Uterus (tissue), 4 donors: Measurements from ENCODE around the gene BRD2. TPM values are rescaled to one million over a fixed set of nuclear protein-coding genes. Genes with fewer than 3 reads are reported as not detected.

Experiments used
- DNase-seq, 2 donors: peaks; one replicate each; pipeline ENCODE4 v3.0.0-alpha.2; 2019 to 2020
- H3K27ac ChIP-seq, 2 donors: fragments of 200-600 bp; sonication (generic); 1 replicate in 1 of 2; 2 replicates in 1 of 2; pipeline ENCODE4 v1.5.1; 2016 to 2018
- H3K27me3 ChIP-seq, 2 donors: fragments of 200-600 bp; sonication (generic); one replicate each; pipeline ENCODE4 v1.5.1; 2018 to 2019; ENCODE audit warnings: control low read depth in 1 of 2
- H3K36me3 ChIP-seq, 2 donors: fragments of 200-600 bp; sonication (generic); one replicate each; pipeline ENCODE4 v1.5.1; 2019; ENCODE audit warnings: control low read depth in 1 of 2
- H3K4me1 ChIP-seq, 2 donors: fragments of 200-600 bp; sonication (generic); one replicate each; pipeline ENCODE4 v1.5.1; 2018 to 2019; ENCODE audit warnings: control low read depth in 1 of 2
- H3K4me3 ChIP-seq, 2 donors: fragments of 200-600 bp; sonication (generic); 1 replicate in 1 of 2; 2 replicates in 1 of 2; pipeline ENCODE4 v1.5.1; 2018 to 2019; ENCODE audit warnings: mild to moderate bottlenecking in 1 of 2
- H3K9me3 ChIP-seq, 2 donors: fragments of 200-600 bp; sonication (generic); one replicate each; pipeline ENCODE4 v1.5.1; 2019; ENCODE audit warnings: control low read depth in 1 of 2
- CTCF ChIP-seq, 4 experiments: fragments of 200-600 bp in 2 of 4; fragments of 450-650 bp in 2 of 4; sonication (generic) in 2 of 4; IDR thresholded peaks; one replicate each; pipeline ENCODE4 v1.5.1; 2016 to 2019; ENCODE audit warnings: antibody characterized with exemption in 4 of 4, mild to moderate bottlenecking in 2 of 4, moderate library complexity in 1 of 4
- POLR2A ChIP-seq, 2 donors: fragments of 450-650 bp; IDR thresholded peaks; one replicate each; pipeline ENCODE4 v1.6.1; 2016; ENCODE audit warnings: antibody characterized with exemption in 2 of 2, mild to moderate bottlenecking in 1 of 2, moderate library complexity in 1 of 2
- intact Hi-C: fragments of 100-400 bp; cut with DNase I; formaldehyde crosslinking; loops from one replicate; pipeline ENCODE4 v1.15.1; 2023; ENCODE audit warnings: low total_unique reads
- total RNA-seq, 4 donors: library from RNA; depleted of rRNA in 3 of 4; stranded (reverse); fragments of >200 nt in 3 of 4; gene quantifications; one replicate each; pipeline versions ENCODE4 v1.1.0 to v1.2.4, GENCODE V29; 2014 to 2023
- donor health status: DM: yes; HTN: yes; CAD: no.

The BRD2 gene
- total RNA-seq, 4 donors from 2014 or later, result 42.5 to 202 (median 120) TPM

GRCh38 chr6:33028220-33028849, 59.9 kb downstream of the BRD2 start:
- TF ChIP-seq POLR2A (IDR thresholded peaks at IDR 0.05), result no peak
- TF ChIP-seq CTCF (IDR thresholded peaks at IDR 0.05), result no peak
- intact Hi-C loops, result no loop called here
- no peaks in the 10 kb centered on the region for H3K36me3 ChIP-seq
- no peak overlapping the region for H3K4me3 ChIP-seq
- DNase-seq, result no peak
- no peaks in the 10 kb centered on the region for H3K27me3 ChIP-seq
- H3K9me3 ChIP-seq, result no peaks in the 10 kb centered on the region
- H3K27ac ChIP-seq, result peak overlapping the region in 1 of 2 donors; percentile 71
- H3K4me1 ChIP-seq, result no peaks in the 10 kb centered on the region

- Histone ChIP-seq H3K27ac (peak overlapping the region; percentile 62 to 71), H3K4me1 (no peaks in the 10 kb centered on the region), H3K27me3 (no peaks in the 10 kb centered on the region), H3K9me3 (no peaks in the 10 kb centered on the region), H3K4me3 (no peak overlapping the region), H3K36me3 (no peaks in the 10 kb centered on the region)
- peak in 1 of 2 donors; percentile 46 for DNase-seq
- intact Hi-C loops, result no loop called here
- TF ChIP-seq CTCF (IDR thresholded peaks at IDR 0.05) (no peak), POLR2A (IDR thresholded peaks at IDR 0.05) (peak; percentile 33 to 76)
Measured at GRCh38 chr6:33029328-33030184, 61.2 kb downstream of the BRD2 start.

GRCh38 chr6:33030245-33030644, 61.9 kb downstream of the BRD2 start:
- intact Hi-C loops, result no loop called here
- no peaks in the 10 kb centered on the region for H3K4me1 ChIP-seq

More at GRCh38 chr6:33030245-33030644, 61.9 kb downstream of the BRD2 start:
- Histone ChIP-seq H3K27me3 (no peaks in the 10 kb centered on the region), H3K27ac (peak overlapping the region; percentile 62 to 71), H3K4me3 (no peak overlapping the region), H3K9me3 (no peaks in the 10 kb centered on the region), H3K36me3 (no peaks in the 10 kb centered on the region)
- DNase-seq, result no peak
- TF ChIP-seq POLR2A (IDR thresholded peaks at IDR 0.05) (no peak), CTCF (IDR thresholded peaks at IDR 0.05) (no peak)

Other genes with a start within 250 kb of the BRD2 start
- 1 to 10 TPM in 1 of 4 donors, not detected in 3; 4.4 TPM for gene HLA-DQA2, start 227.2 kb upstream of the BRD2 start, total RNA-seq
- 1 to 10 TPM in 1 of 4 donors, under 1 TPM in 1, not detected in 2; 0.41 to 9.8 TPM for gene HLA-DQB2, start 205.1 kb upstream of the BRD2 start, total RNA-seq
- under 1 TPM in 2 of 4 donors, not detected in 2; 0.28 to 0.82 TPM for gene HLA-DOB, start 151.6 kb upstream of the BRD2 start, total RNA-seq
- gene TAP2, start 129.9 kb upstream of the BRD2 start, total RNA-seq, result 10 to 100 TPM in 2 of 4 donors, 1 to 10 TPM in 2; 3.0 to 42.4 (median 21.5) TPM
- 10 to 100 TPM; 23.5 to 60.1 (median 27.2) TPM for gene PSMB8, start 124.5 kb upstream of the BRD2 start, total RNA-seq
- gene TAP1, start 114.9 kb upstream of the BRD2 start, total RNA-seq, result 10 to 100 TPM; 18.2 to 62.2 (median 26.5) TPM
- gene PSMB9, start 114.4 kb upstream of the BRD2 start, total RNA-seq, result 10 to 100 TPM; 14.0 to 50.7 (median 38.6) TPM
- gene HLA-DMB, start 27.6 kb upstream of the BRD2 start, total RNA-seq, result 10 to 100 TPM; 16.9 to 29.4 (median 22.4) TPM
- 100 to 1,000 TPM in 1 of 4 donors, 10 to 100 TPM in 2, 1 to 10 TPM in 1; 6.6 to 134 (median 51.7) TPM for gene HLA-DMA, start 15.5 kb upstream of the BRD2 start, total RNA-seq
- gene HLA-DOA, start 41.0 kb downstream of the BRD2 start, total RNA-seq, result 10 to 100 TPM in 3 of 4 donors, 1 to 10 TPM in 1; 8.2 to 34.1 (median 18.4) TPM
- 100 to 1,000 TPM in 2 of 4 donors, 10 to 100 TPM in 2; 48.0 to 187 (median 135) TPM for gene HLA-DPA1, start 105.1 kb downstream of the BRD2 start, total RNA-seq
- 100 to 1,000 TPM in 1 of 4 donors, 10 to 100 TPM in 3; 19.8 to 108 (median 43.6) TPM for gene HLA-DPB1, start 107.4 kb downstream of the BRD2 start, total RNA-seq
- gene COL11A2, start 223.9 kb downstream of the BRD2 start, total RNA-seq, result 1 to 10 TPM in 2 of 4 donors, under 1 TPM in 2; under 0.01 to 2.6 (median 1.0) TPM
- 10 to 100 TPM; 28.6 to 71.0 (median 34.0) TPM for gene RXRB, start 232.1 kb downstream of the BRD2 start, total RNA-seq
- 10 to 100 TPM; 53.8 to 87.8 (median 57.5) TPM for gene SLC39A7, start 232.3 kb downstream of the BRD2 start, total RNA-seq
- gene HSD17B8, start 236.1 kb downstream of the BRD2 start, total RNA-seq, result 10 to 100 TPM in 1 of 4 donors, 1 to 10 TPM in 2, not detected in 1; 2.6 to 11.3 (median 5.8) TPM
- gene RING1, start 239.9 kb downstream of the BRD2 start, total RNA-seq, result 10 to 100 TPM in 3 of 4 donors, 1 to 10 TPM in 1; 1.8 to 66.9 (median 30.1) TPM